ENCODE results near the gene ABR.

Gene ABR

DNA sequence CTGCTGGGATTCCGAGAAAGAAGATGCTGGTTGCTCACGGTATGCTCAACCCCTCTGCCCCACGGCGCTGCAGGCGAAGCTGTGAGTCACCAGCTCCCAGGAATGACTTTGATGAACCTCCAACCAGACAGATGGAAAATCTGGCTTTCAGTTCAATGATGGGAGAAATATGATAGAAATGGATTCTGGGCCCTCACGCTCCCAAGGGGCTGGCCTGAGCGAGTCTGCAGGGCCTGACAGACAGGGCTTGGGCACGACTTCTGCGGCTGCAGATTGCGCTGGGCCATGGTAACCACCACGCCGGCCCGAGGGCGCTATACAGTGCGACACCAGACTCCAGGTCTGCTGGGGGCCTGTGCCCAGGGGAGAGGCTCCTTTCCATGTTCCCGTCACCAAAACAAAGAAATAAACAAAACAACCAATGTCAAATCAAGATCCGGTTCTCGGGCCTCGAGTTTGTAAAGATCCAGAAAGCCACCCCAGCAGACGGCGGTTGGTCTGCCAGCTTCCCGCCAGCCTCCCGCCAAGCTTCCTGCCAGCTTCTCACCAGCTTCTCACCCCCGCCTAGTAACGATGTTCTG, 11.1 kb upstream of the ABR start:
- Mint-ChIP-seq H3K27me3 (no peaks in the 10 kb centered on the region), H3K4me3 (no peak overlapping the region), H3K36me3 (ENCODE audit: low read depth) (peaks cover 33% of the 10 kb centered on the region), H3K9me3 (no peaks in the 10 kb centered on the region), H3K4me1 (ENCODE audit: low read depth) (peaks cover 92% of the 10 kb centered on the region), H3K27ac (peak overlapping the region; percentile 46)
- intact Hi-C loops (cut with micrococcal nuclease), result no loop called here

- Mint-ChIP-seq H3K27ac (peak overlapping the region; percentile 62), H3K9me3 (no peaks in the 10 kb centered on the region), H3K4me1 (ENCODE audit: low read depth) (peaks cover 90% of the 10 kb centered on the region), H3K36me3 (ENCODE audit: low read depth) (peaks cover 42% of the 10 kb centered on the region), H3K4me3 (peak overlapping the region; percentile 63), H3K27me3 (no peaks in the 10 kb centered on the region)
- intact Hi-C loops (cut with micrococcal nuclease), result loop anchor here (5.0 kb wide), 2 partner anchors 38 to 132 kb away; no protein-coding TSS in a partner anchor
Measured at GRCh38 chr17:1188812-1189504, 9.2 kb upstream of the ABR start.

DNA sequence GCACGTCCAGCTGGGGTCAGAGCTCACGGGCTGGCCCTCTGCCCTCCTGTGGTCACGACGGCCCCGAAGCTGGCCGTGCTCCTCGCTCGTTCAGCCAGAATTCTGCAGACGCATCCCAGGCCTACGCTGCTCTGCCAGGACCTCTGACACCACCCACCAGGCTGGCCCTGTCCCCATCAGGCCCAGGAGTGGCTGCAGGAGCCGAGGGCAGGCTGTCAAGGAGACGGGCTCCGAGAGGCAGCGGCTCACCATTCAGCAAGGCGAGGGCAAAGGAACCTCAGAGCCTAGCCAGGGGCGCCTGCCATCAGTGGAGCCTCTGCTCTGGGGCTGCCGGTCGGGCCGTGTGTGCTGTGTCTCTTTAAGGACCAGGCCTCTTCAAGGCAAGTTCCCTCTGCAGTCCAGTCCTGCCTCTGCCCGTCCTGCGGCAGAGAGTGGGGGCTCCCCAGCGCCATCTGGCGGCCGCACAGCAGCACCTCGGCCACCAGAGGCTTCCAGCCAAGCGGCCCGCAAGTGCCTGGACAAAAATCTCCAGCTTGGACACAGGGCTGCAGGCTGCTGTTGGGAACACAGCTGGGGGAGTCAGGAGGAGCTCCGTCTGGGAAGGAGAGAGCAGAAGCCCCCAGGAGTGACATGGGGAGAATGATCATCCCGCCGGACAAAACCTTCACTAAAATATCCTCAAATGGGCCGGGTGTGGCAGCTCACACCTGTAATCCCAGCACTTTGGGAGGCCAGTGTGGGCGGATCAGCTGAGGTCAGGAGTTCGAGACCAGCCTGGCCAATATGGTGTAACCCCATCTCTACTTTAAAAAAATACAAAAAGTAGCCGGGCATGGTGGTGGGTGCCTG, 7.4 kb upstream of the ABR start:
- Mint-ChIP-seq H3K36me3 (ENCODE audit: low read depth) (peaks cover 49% of the 10 kb centered on the region), H3K27me3 (no peaks in the 10 kb centered on the region), H3K4me3 (peak overlapping the region; percentile 66), H3K4me1 (ENCODE audit: low read depth) (peaks cover 90% of the 10 kb centered on the region), H3K27ac (peak overlapping the region; percentile 73), H3K9me3 (no peaks in the 10 kb centered on the region)
- intact Hi-C loops (cut with micrococcal nuclease), result loop anchor here (2.0 to 5.0 kb wide), 3 partner anchors 40 to 130 kb away; no protein-coding TSS in a partner anchor

GRCh38 chr17:1186214-1186820, 6.5 kb upstream of the ABR start:
- H3K4me3 Mint-ChIP-seq, result peak overlapping the region; percentile 44
- intact Hi-C loops (cut with micrococcal nuclease), result loop anchor here (2.0 to 5.0 kb wide), 3 partner anchors 41 to 129 kb away; no protein-coding TSS in a partner anchor
- no peaks in the 10 kb centered on the region for H3K9me3 Mint-ChIP-seq
- peaks cover 87% of the 10 kb centered on the region for H3K4me1 Mint-ChIP-seq (ENCODE audit: low read depth)
- no peaks in the 10 kb centered on the region for H3K27me3 Mint-ChIP-seq
- no peak overlapping the region for H3K27ac Mint-ChIP-seq
- peaks cover 45% of the 10 kb centered on the region for H3K36me3 Mint-ChIP-seq (ENCODE audit: low read depth)

- no peaks in the 10 kb centered on the region for H3K9me3 Mint-ChIP-seq
- H3K36me3 Mint-ChIP-seq (ENCODE audit: low read depth), result peaks cover 41% of the 10 kb centered on the region
- H3K4me1 Mint-ChIP-seq (ENCODE audit: low read depth), result peaks cover 79% of the 10 kb centered on the region
- intact Hi-C loops (cut with micrococcal nuclease), result no loop called here
- no peaks in the 10 kb centered on the region for H3K27me3 Mint-ChIP-seq
- no peak overlapping the region for H3K27ac Mint-ChIP-seq
- no peak overlapping the region for H3K4me3 Mint-ChIP-seq
Measured at GRCh38 chr17:1183171-1183873, 3.5 kb upstream of the ABR start.

DNA sequence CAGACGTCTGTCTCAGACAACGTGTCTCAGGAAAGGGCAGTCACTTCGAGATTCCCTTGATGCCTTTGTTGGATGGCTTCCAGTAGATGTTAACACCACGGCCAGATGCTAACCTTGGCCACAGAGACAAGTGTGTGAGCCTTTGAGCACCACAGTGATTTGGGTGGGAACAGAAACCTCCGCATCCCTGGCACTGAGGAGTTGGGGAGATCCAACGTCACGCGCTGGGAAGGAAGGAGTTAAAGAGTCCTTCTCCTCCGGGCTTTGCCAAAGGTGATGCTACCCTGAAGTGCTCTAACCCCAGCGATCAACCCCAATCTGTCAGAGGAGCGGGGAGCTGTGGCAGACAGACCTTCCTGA, 3.0 kb upstream of the ABR start:
- Mint-ChIP-seq H3K27me3 (no peaks in the 10 kb centered on the region), H3K36me3 (ENCODE audit: low read depth) (peaks cover 44% of the 10 kb centered on the region), H3K4me3 (no peak overlapping the region), H3K4me1 (ENCODE audit: low read depth) (peaks cover 81% of the 10 kb centered on the region), H3K27ac (no peak overlapping the region), H3K9me3 (no peaks in the 10 kb centered on the region)
- intact Hi-C loops (cut with micrococcal nuclease), result no loop called here

DNA sequence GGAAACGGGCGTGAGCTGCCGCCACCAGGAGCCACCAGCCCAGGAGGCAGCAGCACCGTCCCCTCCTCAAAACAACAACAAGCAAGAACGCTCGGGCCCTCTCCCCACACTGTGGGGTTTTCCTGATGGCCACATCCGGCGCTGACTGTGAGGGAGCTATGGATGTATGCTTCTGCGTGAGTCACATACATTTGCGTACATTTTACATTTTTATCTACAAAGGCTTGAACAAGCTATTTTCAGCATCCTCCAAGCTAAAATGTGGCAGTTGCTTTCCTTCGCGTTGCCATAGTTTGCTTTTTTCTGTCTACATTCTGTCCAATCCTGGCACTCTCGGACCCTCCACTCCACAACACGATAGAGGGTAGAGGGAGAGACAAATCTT, 2.0 kb upstream of the ABR start:
- Mint-ChIP-seq H3K27me3 (no peaks in the 10 kb centered on the region), H3K4me3 (no peak overlapping the region), H3K36me3 (ENCODE audit: low read depth) (peaks cover 40% of the 10 kb centered on the region), H3K27ac (no peak overlapping the region), H3K9me3 (no peaks in the 10 kb centered on the region), H3K4me1 (ENCODE audit: low read depth) (peaks cover 82% of the 10 kb centered on the region)
- intact Hi-C loops (cut with micrococcal nuclease), result no loop called here

DNA sequence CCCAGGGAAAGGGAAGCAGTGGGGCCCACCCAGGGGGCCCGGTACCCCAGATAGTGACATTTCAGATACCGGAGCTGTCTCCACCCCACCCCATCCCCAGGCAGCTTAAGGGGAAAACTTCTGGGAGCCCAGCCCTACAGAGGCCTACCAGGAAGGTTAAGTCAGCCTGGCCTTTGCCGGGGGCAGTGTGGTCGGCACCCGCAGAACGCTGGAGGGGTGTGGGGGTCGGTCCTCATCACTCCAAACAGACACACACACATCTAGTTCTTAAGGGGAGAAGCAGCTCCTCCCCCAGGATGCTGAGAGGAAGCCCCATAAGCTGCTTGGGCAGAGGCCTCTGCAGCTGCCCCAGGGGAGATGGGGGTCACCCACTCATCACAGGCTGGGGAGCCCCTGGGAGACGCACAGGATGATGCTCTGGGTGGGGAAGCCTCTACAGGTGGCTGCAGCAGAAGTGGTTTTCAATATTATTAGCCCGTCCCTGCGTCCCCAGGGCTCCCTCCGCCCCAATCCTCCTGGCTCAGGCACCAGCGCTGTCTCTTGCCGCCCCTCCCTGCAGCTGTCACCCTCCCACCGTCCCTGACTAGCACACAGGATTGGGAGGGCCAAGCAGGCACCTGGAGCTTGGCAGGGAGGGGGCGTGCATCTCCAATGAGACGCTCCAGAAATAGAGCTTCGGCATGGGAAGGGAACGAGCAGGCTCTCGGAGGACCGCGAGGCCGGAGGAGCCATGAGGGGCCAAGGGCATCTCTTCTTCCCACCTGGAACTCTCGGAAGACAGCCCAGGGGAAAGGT, 1.4 kb upstream of the ABR start:
- H3K4me1 Mint-ChIP-seq (ENCODE audit: low read depth), result peaks cover 82% of the 10 kb centered on the region
- intact Hi-C loops (cut with micrococcal nuclease), result no loop called here
- peaks cover 35% of the 10 kb centered on the region for H3K36me3 Mint-ChIP-seq (ENCODE audit: low read depth)
- H3K27me3 Mint-ChIP-seq, result no peaks in the 10 kb centered on the region
- H3K4me3 Mint-ChIP-seq, result no peak overlapping the region
- H3K9me3 Mint-ChIP-seq, result no peaks in the 10 kb centered on the region
- H3K27ac Mint-ChIP-seq, result peak overlapping the region; percentile 73

DNA sequence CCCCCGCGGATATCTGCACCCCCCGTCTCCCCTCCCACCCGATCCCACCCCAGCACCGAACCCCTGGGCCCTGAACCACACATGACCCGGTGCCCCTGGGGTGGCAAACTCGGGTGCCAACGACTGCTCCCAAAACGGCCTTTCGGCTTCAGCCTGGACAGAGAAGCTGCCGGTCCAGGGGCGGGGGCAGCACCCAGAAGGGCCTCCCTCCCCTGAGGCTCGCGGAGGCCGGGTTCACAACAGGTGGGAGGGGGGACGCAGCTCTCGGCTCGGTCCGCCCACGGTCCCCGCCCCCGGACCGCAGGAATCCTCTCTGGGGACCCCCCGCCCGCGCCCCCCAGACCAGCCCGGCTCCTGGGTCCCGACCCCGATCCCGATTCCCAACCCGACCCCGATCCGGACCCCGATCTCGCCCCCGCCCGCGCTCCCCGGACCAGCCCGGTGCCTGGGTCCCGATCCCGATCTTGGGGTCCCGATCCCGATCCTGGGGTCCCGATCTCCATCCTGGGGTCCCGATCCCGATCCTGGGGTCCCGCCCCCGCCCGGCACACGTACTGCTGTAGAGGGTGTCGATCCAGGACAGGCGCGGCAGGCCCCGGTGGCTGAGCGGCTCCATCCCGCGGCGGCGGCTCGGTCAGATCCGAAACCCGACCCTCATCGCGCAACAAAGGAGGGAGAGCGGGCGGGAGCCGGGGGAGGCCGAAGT, 516 bp downstream of the ABR start:
- Mint-ChIP-seq H3K9me3 (no peaks in the 10 kb centered on the region), H3K27ac (peak overlapping the region; percentile 59), H3K4me1 (ENCODE audit: low read depth) (peaks cover 80% of the 10 kb centered on the region), H3K36me3 (ENCODE audit: low read depth) (peaks cover 36% of the 10 kb centered on the region), H3K27me3 (no peaks in the 10 kb centered on the region), H3K4me3 (peak overlapping the region; percentile 85)
- intact Hi-C loops (cut with micrococcal nuclease), result no loop called here

- Mint-ChIP-seq H3K4me3 (no peak overlapping the region), H3K27ac (no peak overlapping the region), H3K36me3 (ENCODE audit: low read depth) (peaks cover 29% of the 10 kb centered on the region), H3K27me3 (no peaks in the 10 kb centered on the region), H3K9me3 (no peaks in the 10 kb centered on the region), H3K4me1 (ENCODE audit: low read depth) (peaks cover 80% of the 10 kb centered on the region)
- intact Hi-C loops (cut with micrococcal nuclease), result no loop called here
Measured at GRCh38 chr17:1177016-1177700, 2.6 kb downstream of the ABR start.

DNA sequence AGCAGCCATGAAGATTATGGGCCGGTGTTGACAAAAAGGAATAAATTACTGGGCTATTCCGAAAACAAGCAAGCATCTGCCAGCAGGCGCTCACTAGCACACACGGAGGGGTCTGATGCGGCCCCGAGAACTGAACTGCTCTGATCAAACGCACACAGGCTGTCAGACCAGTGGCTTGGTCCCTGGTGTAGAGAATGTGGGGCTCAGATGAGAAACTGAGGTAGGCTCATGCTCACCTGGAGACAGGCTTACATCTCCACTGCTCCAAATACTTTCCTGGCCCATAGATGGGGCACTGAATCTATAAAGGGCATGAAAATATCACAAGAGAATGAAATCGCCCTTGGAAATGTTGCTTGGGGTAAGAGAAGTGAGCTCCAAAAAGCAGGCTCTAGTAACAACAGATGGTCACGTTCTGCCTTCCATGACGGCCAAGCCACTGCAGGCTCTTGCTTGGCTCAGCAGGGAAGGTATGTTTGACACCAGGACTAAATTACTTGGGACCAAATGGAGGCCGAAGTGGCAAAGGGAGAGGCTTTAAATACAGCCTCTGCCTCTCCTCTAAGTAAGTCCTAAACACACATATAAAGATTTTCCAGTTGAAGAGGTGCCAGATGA, 5.4 kb downstream of the ABR start:
- Mint-ChIP-seq H3K27ac (no peak overlapping the region), H3K4me3 (no peak overlapping the region), H3K36me3 (ENCODE audit: low read depth) (peaks cover 39% of the 10 kb centered on the region), H3K27me3 (no peaks in the 10 kb centered on the region), H3K9me3 (no peaks in the 10 kb centered on the region), H3K4me1 (ENCODE audit: low read depth) (peaks cover 86% of the 10 kb centered on the region)
- intact Hi-C loops (cut with micrococcal nuclease), result no loop called here

All from dendritic cell treated with granulocyte-macrophage colony-stimulating factor and Interleukin-4, amounts not matched to agents 40 ng/mL and 50 ng/mL, for 4 days (primary cell).